ENCODE data around the gene LSM12. TPM values are rescaled to one million over a fixed set of nuclear protein-coding genes. Genes with fewer than 3 reads are reported as not detected.
"Not testable (repeated sequence)": the region's sequence is repeated elsewhere in the genome, so short reads cannot be mapped to it uniquely, and the experiment has no call there.

LSM12 gene
- total RNA-seq, 2 experiments from 2014 or later: 34.6 to 36.1 TPM

- Mint-ChIP-seq H3K27me3 (no peaks in the 10 kb centered on the region), H3K27ac (no peak overlapping the region), H3K36me3 (ENCODE audit: low read depth) (peaks cover 16% of the 10 kb centered on the region), H3K9me3 (no peaks in the 10 kb centered on the region), H3K4me3 (no peak overlapping the region), H3K4me1 (ENCODE audit: low read depth) (peaks cover 9% of the 10 kb centered on the region)
- POLR2A ChIA-PET: no interaction called here
- Histone ChIP-seq H3K36me3 (ENCODE audit: insufficient read depth, low read length) (peaks cover 32% of the 10 kb centered on the region), H3K4me1 (ENCODE audit: insufficient read depth, low read length) (peaks cover 11% of the 10 kb centered on the region), H3K27ac (ENCODE audit: low read depth in 1 of 2, low read length in 2 of 2) (no peak overlapping the region), H3K27me3 (ENCODE audit: control insufficient read depth in 1 of 2, insufficient read depth in 2 of 2, low read length in 2 of 2) (no peaks in the 10 kb centered on the region), H3K9me3 (ENCODE audit: control insufficient read depth in 1 of 2, insufficient read depth in 1 of 2, low read length in 2 of 2) (no peaks in the 10 kb centered on the region), H3K4me3 (ENCODE audit: low read length) (no peak overlapping the region)
- CTCF ChIA-PET: interaction anchor here (1.5 kb wide), 1 partner anchor 18 kb away, joined by 3 read pairs; the partner anchor contains the start of gene HDAC5
- intact Hi-C loops (cut with DNase I, micrococcal nuclease): no loop called here
- ATAC-seq (ENCODE audit: poor library complexity) (no peak), DNase-seq (no peak)
- TF ChIP-seq CTCF (IDR thresholded peaks at IDR 0.05): no peak
These were observed 39.5 kb upstream of the LSM12 start for GRCh38 chr17:44105941-44106340.

- Histone ChIP-seq H3K9me3 (ENCODE audit: control insufficient read depth in 1 of 2, insufficient read depth in 1 of 2, low read length in 2 of 2) (no peaks in the 10 kb centered on the region), H3K4me1 (ENCODE audit: insufficient read depth, low read length) (peaks cover 6% of the 10 kb centered on the region), H3K36me3 (ENCODE audit: insufficient read depth, low read length) (peaks cover 30% of the 10 kb centered on the region), H3K27me3 (ENCODE audit: control insufficient read depth in 1 of 2, insufficient read depth in 2 of 2, low read length in 2 of 2) (no peaks in the 10 kb centered on the region), H3K4me3 (ENCODE audit: low read length) (no peak overlapping the region), H3K27ac (ENCODE audit: low read depth in 1 of 2, low read length in 2 of 2) (no peak overlapping the region)
- ATAC-seq (ENCODE audit: poor library complexity): no peak
- DNase-seq: no peak
- Mint-ChIP-seq H3K4me3 (no peak overlapping the region), H3K4me1 (ENCODE audit: low read depth) (peaks cover 9% of the 10 kb centered on the region), H3K27me3 (no peaks in the 10 kb centered on the region), H3K9me3 (no peaks in the 10 kb centered on the region), H3K36me3 (ENCODE audit: low read depth) (peaks cover 16% of the 10 kb centered on the region), H3K27ac (no peak overlapping the region)
- POLR2A ChIA-PET: no interaction called here
- TF ChIP-seq CTCF (IDR thresholded peaks at IDR 0.05): no peak
- intact Hi-C loops (cut with DNase I, micrococcal nuclease): no loop called here
- CTCF ChIA-PET: interaction anchor here (1.5 kb wide), 1 partner anchor 18 kb away, joined by 3 read pairs; the partner anchor contains the start of gene HDAC5
These were observed 39.0 kb upstream of the LSM12 start for GRCh38 chr17:44105483-44105882.

GRCh38 chr17:44102849-44103622 is 36.6 kb upstream of the LSM12 start:
- H3K4me1 ChIP-seq (ENCODE audit: insufficient read depth, low read length): peaks cover 1% of the 10 kb centered on the region
- H3K4me3 Mint-ChIP-seq: no peak overlapping the region
- no peak overlapping the region for H3K27ac ChIP-seq (ENCODE audit: low read depth in 1 of 2, low read length in 2 of 2)
- H3K36me3 Mint-ChIP-seq (ENCODE audit: low read depth): peaks cover 16% of the 10 kb centered on the region
- H3K9me3 Mint-ChIP-seq: no peaks in the 10 kb centered on the region
- POLR2A ChIA-PET: interaction anchor here (1.2 kb wide), 1 partner anchor 11 kb away, joined by 3 read pairs; no protein-coding TSS in a partner anchor
- peaks cover 14% of the 10 kb centered on the region for H3K36me3 ChIP-seq (ENCODE audit: insufficient read depth, low read length)
- H3K27ac Mint-ChIP-seq: no peak overlapping the region
- H3K27me3 ChIP-seq (ENCODE audit: control insufficient read depth in 1 of 2, insufficient read depth in 2 of 2, low read length in 2 of 2): no peaks in the 10 kb centered on the region
- H3K9me3 ChIP-seq (ENCODE audit: control insufficient read depth in 1 of 2, insufficient read depth in 1 of 2, low read length in 2 of 2): no peaks in the 10 kb centered on the region
- H3K4me1 Mint-ChIP-seq (ENCODE audit: low read depth): peaks cover 12% of the 10 kb centered on the region
- intact Hi-C loops (cut with DNase I, micrococcal nuclease): no loop called here
- TF ChIP-seq CTCF (IDR thresholded peaks at IDR 0.05): no peak
- DNase-seq (no peak), ATAC-seq (ENCODE audit: poor library complexity) (no peak)
- no peak overlapping the region for H3K4me3 ChIP-seq (ENCODE audit: low read length)
- no peaks in the 10 kb centered on the region for H3K27me3 Mint-ChIP-seq
- CTCF ChIA-PET: interaction anchor here (0.5 to 0.7 kb wide), 2 partner anchors 225 to 1071 kb away, joined by 3 to 4 read pairs; no protein-coding TSS in a partner anchor

- H3K4me1 Mint-ChIP-seq (ENCODE audit: low read depth); H3K9me3 Mint-ChIP-seq; H3K27me3 Mint-ChIP-seq; H3K4me3 Mint-ChIP-seq; POLR2A ChIA-PET; H3K27ac Mint-ChIP-seq; intact Hi-C loops (cut with DNase I, micrococcal nuclease); H3K9me3 ChIP-seq (ENCODE audit: control insufficient read depth in 1 of 2, insufficient read depth in 1 of 2, low read length in 2 of 2); H3K27me3 ChIP-seq (ENCODE audit: control insufficient read depth in 1 of 2, insufficient read depth in 2 of 2, low read length in 2 of 2); ATAC-seq (ENCODE audit: poor library complexity); H3K4me3 ChIP-seq (ENCODE audit: low read length); CTCF ChIA-PET; H3K27ac ChIP-seq (ENCODE audit: low read depth in 1 of 2, low read length in 2 of 2); DNase-seq: not testable (repeated sequence)
- Histone ChIP-seq H3K4me1 (ENCODE audit: insufficient read depth, low read length) (peaks cover 10% of the 10 kb centered on the region), H3K36me3 (ENCODE audit: insufficient read depth, low read length) (peaks cover 11% of the 10 kb centered on the region)
- peaks cover 12% of the 10 kb centered on the region for H3K36me3 Mint-ChIP-seq (ENCODE audit: low read depth)
These were observed 35.4 kb upstream of the LSM12 start for GRCh38 chr17:44101858-44102257.

Data from CD4-positive, alpha-beta T cell (primary cell).